NCI-H1105 (cell line): ENCODE measurements around the gene GPR141.

Experiments
- DNase-seq: peaks from one replicate; lab custom pipeline; 2025; lab: John Stamatoyannopoulos, UW

Gene GPR141

DNA sequence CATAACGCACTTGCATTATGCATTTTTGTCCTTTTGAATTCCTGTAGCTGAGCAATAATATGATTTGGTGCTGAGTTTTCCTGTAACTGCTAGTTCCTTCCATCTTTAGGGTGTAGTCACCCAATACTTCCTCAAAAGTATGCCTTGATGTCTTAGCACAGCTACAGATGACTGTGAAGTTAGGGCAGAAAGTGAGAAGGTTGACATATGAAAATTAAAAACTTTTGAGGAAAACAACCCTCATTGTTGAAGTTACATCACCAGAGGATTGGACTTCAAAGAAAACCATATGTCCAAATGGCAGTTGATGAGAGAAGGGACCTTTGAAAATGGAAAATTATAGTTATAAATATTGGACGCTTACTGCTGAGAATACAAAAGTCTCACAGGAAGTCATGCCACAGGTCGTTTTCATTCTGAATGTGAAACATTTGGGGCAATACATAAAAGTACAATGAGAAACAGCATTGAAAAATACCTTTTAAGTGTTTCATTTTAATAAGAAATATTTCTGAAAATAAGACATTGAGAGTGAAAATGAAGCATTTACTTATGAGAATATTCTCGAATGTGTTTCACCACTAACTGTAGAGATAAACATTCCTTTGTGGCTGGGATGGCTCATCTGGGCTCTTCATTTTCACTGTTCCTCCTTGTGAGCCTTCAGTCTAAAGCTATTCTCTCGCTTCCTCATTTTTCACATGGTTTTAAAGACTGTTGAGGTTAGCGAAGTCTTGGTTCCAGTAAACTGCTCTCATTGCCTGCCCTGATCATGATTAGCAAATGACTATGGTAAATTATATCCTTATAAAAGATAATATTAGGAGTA, 103.4 kb downstream of the GPR141 start:
- DNase-seq = no peak
